Measurements from ENCODE around the gene NECAB2.

GRCh38 chr16:83930730-83931500 is 37.1 kb upstream of the NECAB2 start:
- TF ChIP-seq POLR2A (IDR thresholded peaks at IDR 0.05): no peak
- TF ChIP-seq CTCF (IDR thresholded peaks at IDR 0.05): no peak

Data from stomach (tissue), 4 donors.